ENCODE measurements around the gene AFAP1L2.

- TF ChIP-seq CTCF (conservative IDR thresholded peaks at IDR 0.05; ENCODE audit: low read length) (no peak), EZH2phosphoT487 (IDR thresholded peaks at IDR 0.05; ENCODE audit: borderline replicate concordance) (no peak)
Observed at GRCh38 chr10:114380797-114381196, 23.5 kb downstream of the AFAP1L2 start.
